ENCODE data around the gene TRPM5. TPM values are rescaled to one million over a fixed set of nuclear protein-coding genes. Genes with fewer than 3 reads are reported as not detected.

Gene TRPM5
- total RNA-seq, 1 experiment from 2014 or later = not detected

GRCh38 chr11:2459016-2459725 is 14.9 kb upstream of the TRPM5 start:
- Mint-ChIP-seq H3K4me3 (ENCODE audit: low read depth, unreplicated experiment) (no peak overlapping the region), H3K36me3 (ENCODE audit: insufficient read depth, unreplicated experiment) (no peaks in the 10 kb centered on the region), H3K27me3 (ENCODE audit: unreplicated experiment) (no peaks in the 10 kb centered on the region), H3K27ac (ENCODE audit: unreplicated experiment) (no peak overlapping the region), H3K4me1 (ENCODE audit: low read depth, unreplicated experiment) (peaks cover 12% of the 10 kb centered on the region), H3K9me3 (ENCODE audit: low read depth, unreplicated experiment) (no peaks in the 10 kb centered on the region)
- DNase-seq = no peak
- BruUV-seq (replicated peaks) = no TSS peak
- intact Hi-C loops (cut with micrococcal nuclease; ENCODE audit: unreplicated experiment) = no loop called here
- no peak for TF ChIP-seq CTCF (IDR thresholded peaks at IDR 0.05; ENCODE audit: unreplicated experiment)
- CTCF ChIA-PET = no interaction called here

- intact Hi-C loops (cut with micrococcal nuclease; ENCODE audit: unreplicated experiment) = no loop called here
- no TSS peak for BruUV-seq (replicated peaks)
- no peaks in the 10 kb centered on the region for H3K9me3 Mint-ChIP-seq (ENCODE audit: low read depth, unreplicated experiment)
- H3K36me3 Mint-ChIP-seq (ENCODE audit: insufficient read depth, unreplicated experiment) = no peaks in the 10 kb centered on the region
- DNase-seq = no peak
- TF ChIP-seq CTCF (IDR thresholded peaks at IDR 0.05; ENCODE audit: unreplicated experiment) = no peak
- no peak overlapping the region for H3K27ac Mint-ChIP-seq (ENCODE audit: unreplicated experiment)
- no peak overlapping the region for H3K4me3 Mint-ChIP-seq (ENCODE audit: low read depth, unreplicated experiment)
- CTCF ChIA-PET = no interaction called here
- H3K27me3 Mint-ChIP-seq (ENCODE audit: unreplicated experiment) = no peaks in the 10 kb centered on the region
- H3K4me1 Mint-ChIP-seq (ENCODE audit: low read depth, unreplicated experiment) = peaks cover 5% of the 10 kb centered on the region
These were observed 14.0 kb upstream of the TRPM5 start for GRCh38 chr11:2458321-2458720.

GRCh38 chr11:2453436-2453835 is 9.1 kb upstream of the TRPM5 start:
- Mint-ChIP-seq H3K4me1 (ENCODE audit: low read depth, unreplicated experiment) (no peaks in the 10 kb centered on the region), H3K9me3 (ENCODE audit: low read depth, unreplicated experiment) (no peaks in the 10 kb centered on the region), H3K4me3 (ENCODE audit: low read depth, unreplicated experiment) (no peak overlapping the region), H3K27ac (ENCODE audit: unreplicated experiment) (no peak overlapping the region), H3K27me3 (ENCODE audit: unreplicated experiment) (peaks cover 7% of the 10 kb centered on the region), H3K36me3 (ENCODE audit: insufficient read depth, unreplicated experiment) (no peaks in the 10 kb centered on the region)
- CTCF ChIA-PET = no interaction called here
- TF ChIP-seq CTCF (IDR thresholded peaks at IDR 0.05; ENCODE audit: unreplicated experiment) = no peak
- intact Hi-C loops (cut with micrococcal nuclease; ENCODE audit: unreplicated experiment) = no loop called here
- BruUV-seq (replicated peaks) = no TSS peak
- no peak for DNase-seq

- TF ChIP-seq CTCF (IDR thresholded peaks at IDR 0.05; ENCODE audit: unreplicated experiment) = no peak
- BruUV-seq (replicated peaks) = no TSS peak
- CTCF ChIA-PET = no interaction called here
- no peaks in the 10 kb centered on the region for H3K9me3 Mint-ChIP-seq (ENCODE audit: low read depth, unreplicated experiment)
- H3K4me1 Mint-ChIP-seq (ENCODE audit: low read depth, unreplicated experiment) = no peaks in the 10 kb centered on the region
- H3K27ac Mint-ChIP-seq (ENCODE audit: unreplicated experiment) = no peak overlapping the region
- DNase-seq = no peak
- peaks cover 7% of the 10 kb centered on the region for H3K27me3 Mint-ChIP-seq (ENCODE audit: unreplicated experiment)
- H3K36me3 Mint-ChIP-seq (ENCODE audit: insufficient read depth, unreplicated experiment) = no peaks in the 10 kb centered on the region
- intact Hi-C loops (cut with micrococcal nuclease; ENCODE audit: unreplicated experiment) = no loop called here
- no peak overlapping the region for H3K4me3 Mint-ChIP-seq (ENCODE audit: low read depth, unreplicated experiment)
These were observed 8.2 kb upstream of the TRPM5 start for GRCh38 chr11:2452321-2453012.

All from Calu3 (cell line).